Suprapubic skin (tissue), 4 donors: Measurements from ENCODE around the gene RTTN. TPM values are rescaled to one million over a fixed set of nuclear protein-coding genes. Genes with fewer than 3 reads are reported as not detected.

Experiments used
- DNase-seq, 2 donors: peaks; one replicate each; pipeline ENCODE4 v3.0.0-alpha.2; 2019; ENCODE audit warnings: low spot score in 2 of 2
- H3K27ac ChIP-seq: fragments of 200-600 bp; sonication (generic); one replicate; pipeline ENCODE4 v1.5.1; 2019
- H3K27me3 ChIP-seq: fragments of 200-600 bp; sonication (generic); one replicate; pipeline ENCODE4 v1.5.1; 2019
- H3K36me3 ChIP-seq: fragments of 200-600 bp; sonication (generic); one replicate; pipeline ENCODE4 v1.5.1; 2019
- H3K4me1 ChIP-seq: fragments of 200-600 bp; sonication (generic); one replicate; pipeline ENCODE4 v1.5.1; 2019
- H3K4me3 ChIP-seq: fragments of 200-600 bp; sonication (generic); one replicate; pipeline ENCODE4 v1.5.1; 2019; ENCODE audit warnings: mild to moderate bottlenecking
- H3K9me3 ChIP-seq: fragments of 200-600 bp; sonication (generic); one replicate; pipeline ENCODE4 v1.5.1; 2019
- EP300 ChIP-seq: sonication (generic); formaldehyde crosslinking; IDR thresholded peaks from one replicate; pipeline ENCODE4 v1.6.1; 2017; ENCODE audit warnings: antibody characterized with exemption
- POLR2A ChIP-seq, 2 donors: fragments of 450-650 bp; IDR thresholded peaks; one replicate each; pipeline ENCODE4 v1.6.1; 2017; ENCODE audit warnings: antibody characterized with exemption in 2 of 2, mild to moderate bottlenecking in 2 of 2, moderate library complexity in 2 of 2
- POLR2AphosphoS5 ChIP-seq, 3 donors: sonication (generic); formaldehyde crosslinking; IDR thresholded peaks; one replicate each; pipeline ENCODE4 v1.6.1; 2017; ENCODE audit warnings: antibody characterized with exemption in 3 of 3
- WGBS: methylation state at CpG from one replicate; pipeline ENCODE4 v1.1.5; 2018; 5-methylcytosine and 5-hydroxymethylcytosine counted together
- total RNA-seq, 4 donors: library from RNA; depleted of rRNA; stranded (reverse); fragments of >200 nt; gene quantifications; one replicate each; pipeline ENCODE4 v1.1.0, GENCODE V29; 2016
- TF ChIP-seq, protein P1 (sequence below), 2 donors: fragments of 200-600 bp in 1 of 2; fragments of 450-650 bp in 1 of 2; sonication (generic) in 1 of 2; IDR thresholded peaks; one replicate each; pipeline ENCODE4 v1.5.1; 2016 to 2019; ENCODE audit warnings: antibody characterized with exemption in 2 of 2, mild to moderate bottlenecking in 1 of 2, moderate library complexity in 1 of 2

RTTN gene
- total RNA-seq, 4 donors from 2014 or later, result 8.4 to 26.1 (median 12.5) TPM

DNA sequence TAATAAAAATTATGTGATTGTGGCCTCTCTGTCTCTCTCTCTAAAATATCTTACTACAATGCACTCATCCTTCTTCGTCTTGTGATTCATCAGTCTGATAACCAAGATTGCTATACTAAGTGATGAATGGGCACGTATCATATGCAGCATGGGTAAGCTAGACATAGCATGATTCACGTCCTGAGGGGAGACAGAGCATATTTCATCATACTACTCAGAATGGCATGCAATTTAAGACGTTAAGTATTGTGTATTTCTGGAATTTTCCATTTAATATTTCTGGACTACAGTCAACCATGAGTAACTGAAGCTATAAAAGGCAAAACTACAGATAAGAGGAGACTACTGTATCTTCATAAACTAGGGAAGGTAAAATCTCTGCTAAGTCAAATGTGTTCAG is 160.9 kb downstream of the RTTN start:
- peaks cover 3% of the 10 kb centered on the region for H3K36me3 ChIP-seq
- H3K27ac ChIP-seq, result no peak overlapping the region
- 36% methylated on average over 4 of the region's 4 CpGs for WGBS
- H3K27me3 ChIP-seq, result no peaks in the 10 kb centered on the region
- DNase-seq, result no peak
- no peaks in the 10 kb centered on the region for H3K9me3 ChIP-seq
- no peak overlapping the region for H3K4me3 ChIP-seq
- TF ChIP-seq, protein P1, sequence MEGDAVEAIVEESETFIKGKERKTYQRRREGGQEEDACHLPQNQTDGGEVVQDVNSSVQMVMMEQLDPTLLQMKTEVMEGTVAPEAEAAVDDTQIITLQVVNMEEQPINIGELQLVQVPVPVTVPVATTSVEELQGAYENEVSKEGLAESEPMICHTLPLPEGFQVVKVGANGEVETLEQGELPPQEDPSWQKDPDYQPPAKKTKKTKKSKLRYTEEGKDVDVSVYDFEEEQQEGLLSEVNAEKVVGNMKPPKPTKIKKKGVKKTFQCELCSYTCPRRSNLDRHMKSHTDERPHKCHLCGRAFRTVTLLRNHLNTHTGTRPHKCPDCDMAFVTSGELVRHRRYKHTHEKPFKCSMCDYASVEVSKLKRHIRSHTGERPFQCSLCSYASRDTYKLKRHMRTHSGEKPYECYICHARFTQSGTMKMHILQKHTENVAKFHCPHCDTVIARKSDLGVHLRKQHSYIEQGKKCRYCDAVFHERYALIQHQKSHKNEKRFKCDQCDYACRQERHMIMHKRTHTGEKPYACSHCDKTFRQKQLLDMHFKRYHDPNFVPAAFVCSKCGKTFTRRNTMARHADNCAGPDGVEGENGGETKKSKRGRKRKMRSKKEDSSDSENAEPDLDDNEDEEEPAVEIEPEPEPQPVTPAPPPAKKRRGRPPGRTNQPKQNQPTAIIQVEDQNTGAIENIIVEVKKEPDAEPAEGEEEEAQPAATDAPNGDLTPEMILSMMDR (IDR thresholded peaks at IDR 0.05), result no peak
- TF ChIP-seq POLR2AphosphoS5 (IDR thresholded peaks at IDR 0.05) (no peak), EP300 (no peak), POLR2A (IDR thresholded peaks at IDR 0.05) (no peak)
- H3K4me1 ChIP-seq, result peaks cover 4% of the 10 kb centered on the region

DNA sequence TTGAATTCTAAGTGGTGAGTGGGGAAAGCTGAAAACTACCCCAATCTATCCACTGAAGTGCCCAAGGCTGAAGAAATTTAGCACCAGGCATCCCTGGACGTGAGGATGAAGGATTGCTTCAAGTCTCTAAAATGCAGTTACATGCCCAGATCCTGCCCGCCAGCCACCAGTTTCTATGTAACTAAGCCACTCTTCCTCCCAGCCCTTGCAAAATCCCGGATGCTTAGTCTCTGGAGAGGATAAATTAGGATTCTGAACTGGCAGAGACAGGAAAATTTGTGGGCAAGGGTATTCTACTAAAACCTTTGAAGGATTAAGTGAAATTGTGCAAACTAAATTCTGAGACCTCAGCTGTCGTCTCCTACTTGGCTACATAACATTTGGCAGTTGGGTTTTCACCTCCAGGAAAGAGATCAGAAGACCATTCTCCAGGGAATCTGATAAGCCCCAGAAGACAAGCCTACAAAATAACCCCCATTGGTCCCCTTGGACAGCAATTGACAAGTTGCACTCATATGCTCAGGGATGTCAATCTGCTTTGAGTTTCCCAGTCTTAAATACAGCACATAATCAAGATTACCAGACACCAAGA is 163.9 kb downstream of the RTTN start:
- Histone ChIP-seq H3K4me1 (no peaks in the 10 kb centered on the region), H3K27me3 (no peaks in the 10 kb centered on the region), H3K27ac (no peak overlapping the region), H3K36me3 (peaks cover 12% of the 10 kb centered on the region), H3K9me3 (no peaks in the 10 kb centered on the region), H3K4me3 (no peak overlapping the region)
- TF ChIP-seq, protein P1 (IDR thresholded peaks at IDR 0.05), result no peak
- TF ChIP-seq POLR2A (IDR thresholded peaks at IDR 0.05) (no peak), POLR2AphosphoS5 (IDR thresholded peaks at IDR 0.05) (no peak), EP300 (no peak)
- 85% methylated on average over 4 of the region's 4 CpGs for WGBS
- DNase-seq, result no peak

DNA sequence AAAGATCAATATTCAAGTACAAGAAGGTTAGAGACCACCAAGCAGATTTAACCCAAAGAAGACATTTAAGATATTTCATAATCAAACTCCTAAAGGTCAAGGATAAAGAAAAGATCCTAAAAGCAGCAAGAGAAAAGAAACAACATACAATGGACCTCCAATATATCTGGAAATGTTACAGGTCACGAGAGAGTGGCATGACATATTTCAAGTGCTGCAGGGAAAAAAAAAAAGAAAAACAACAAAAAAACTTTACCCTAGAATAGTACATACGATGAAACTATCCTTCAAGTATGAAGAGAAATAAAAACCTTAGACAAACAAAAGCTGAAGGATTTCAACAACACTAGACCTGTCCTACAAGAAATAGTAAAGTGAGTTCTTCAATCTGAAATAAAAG is 166.3 kb downstream of the RTTN start:
- H3K4me3 ChIP-seq, result no peak overlapping the region
- no peak overlapping the region for H3K27ac ChIP-seq
- TF ChIP-seq, protein P1 (IDR thresholded peaks at IDR 0.05), result no peak
- TF ChIP-seq POLR2AphosphoS5 (IDR thresholded peaks at IDR 0.05) (no peak), EP300 (no peak)
- no peaks in the 10 kb centered on the region for H3K4me1 ChIP-seq
- H3K36me3 ChIP-seq, result peaks cover 12% of the 10 kb centered on the region
- no peaks in the 10 kb centered on the region for H3K27me3 ChIP-seq
- no peaks in the 10 kb centered on the region for H3K9me3 ChIP-seq
- WGBS, result 91% methylated on average over 2 of the region's 2 CpGs
- no peak for DNase-seq

DNA sequence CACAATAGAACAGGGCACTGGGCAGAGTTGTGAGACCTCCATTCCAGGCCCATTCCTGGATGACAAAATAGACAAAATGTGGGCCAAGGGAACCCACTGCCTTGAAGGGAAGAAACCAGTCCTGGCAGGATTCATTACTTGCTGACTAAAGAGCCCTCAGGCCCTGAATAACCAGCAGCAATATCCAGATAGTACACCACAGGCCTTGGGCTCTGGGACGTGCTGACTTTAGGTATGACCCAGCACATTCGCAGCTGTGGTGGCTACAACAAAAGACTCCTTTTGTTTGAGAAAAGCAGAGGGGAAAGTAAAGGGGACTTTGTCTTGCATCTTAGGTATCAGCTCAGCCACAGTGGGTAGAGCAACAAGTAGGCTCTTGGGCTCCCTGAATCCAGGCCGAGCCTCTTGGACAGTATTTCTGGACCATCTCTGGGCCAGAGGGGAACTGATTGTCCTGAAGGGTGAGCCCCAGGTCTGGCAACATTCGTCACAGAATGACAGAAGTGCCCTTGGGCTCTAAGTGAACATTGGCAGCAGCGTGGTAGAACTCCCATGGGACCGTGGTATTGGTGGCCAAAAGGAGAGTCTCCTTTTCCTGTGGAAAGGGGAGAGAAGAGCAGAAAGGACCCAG is 167.9 kb downstream of the RTTN start:
- no peaks in the 10 kb centered on the region for H3K4me1 ChIP-seq
- no peaks in the 10 kb centered on the region for H3K9me3 ChIP-seq
- H3K27ac ChIP-seq, result no peak overlapping the region
- 86% methylated on average over 4 of the region's 6 CpGs for WGBS
- peaks cover 12% of the 10 kb centered on the region for H3K36me3 ChIP-seq
- H3K4me3 ChIP-seq, result no peak overlapping the region
- H3K27me3 ChIP-seq, result no peaks in the 10 kb centered on the region
- TF ChIP-seq, protein P1 (IDR thresholded peaks at IDR 0.05), result no peak
- no peak for TF ChIP-seq EP300
- TF ChIP-seq POLR2A (IDR thresholded peaks at IDR 0.05), result no peak
- TF ChIP-seq POLR2AphosphoS5 (IDR thresholded peaks at IDR 0.05), result no peak
- no peak for DNase-seq

DNA sequence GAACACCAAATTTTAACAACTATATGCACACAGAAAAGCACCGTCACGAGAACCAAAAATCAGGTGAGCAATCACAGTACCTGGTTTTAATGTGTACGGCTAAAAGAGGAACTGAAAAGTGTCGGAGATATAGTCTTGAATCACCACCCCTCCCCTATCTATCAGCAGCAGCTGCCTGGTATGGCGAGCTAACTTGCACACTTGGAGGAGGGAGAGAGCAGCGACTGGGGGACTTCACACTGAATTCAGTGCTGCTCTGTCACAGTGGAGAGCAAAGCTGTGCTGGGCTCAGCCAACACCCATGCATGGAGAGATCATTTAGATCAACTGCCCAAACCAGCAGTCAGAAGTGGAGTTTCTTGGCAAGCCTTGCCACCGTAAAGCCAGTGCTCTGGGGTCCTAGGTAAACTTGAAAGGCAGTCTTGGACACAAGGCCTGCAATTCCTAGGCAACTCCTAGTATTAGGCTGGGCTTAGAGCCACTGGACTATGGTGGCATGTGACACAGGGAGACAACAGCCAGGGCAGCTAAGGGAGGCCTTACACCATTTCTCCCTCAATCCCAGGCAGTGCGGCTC is 168.6 kb downstream of the RTTN start:
- peaks cover 12% of the 10 kb centered on the region for H3K36me3 ChIP-seq
- H3K9me3 ChIP-seq, result no peaks in the 10 kb centered on the region
- no peak for DNase-seq
- WGBS, result 93% methylated on average over 8 of the region's 8 CpGs
- no peaks in the 10 kb centered on the region for H3K27me3 ChIP-seq
- TF ChIP-seq POLR2A (IDR thresholded peaks at IDR 0.05) (no peak), EP300 (no peak), POLR2AphosphoS5 (IDR thresholded peaks at IDR 0.05) (no peak)
- TF ChIP-seq, protein P1 (IDR thresholded peaks at IDR 0.05), result no peak
- H3K27ac ChIP-seq, result no peak overlapping the region
- H3K4me1 ChIP-seq, result no peaks in the 10 kb centered on the region
- H3K4me3 ChIP-seq, result no peak overlapping the region
